NCI-H524 (cell line): ENCODE results near the gene PTCH1.

Source experiments
- DNase-seq, 2 experiments: peaks; one replicate each; lab custom pipeline; 2025; lab: John Stamatoyannopoulos, UW

PTCH1 gene

DNA sequence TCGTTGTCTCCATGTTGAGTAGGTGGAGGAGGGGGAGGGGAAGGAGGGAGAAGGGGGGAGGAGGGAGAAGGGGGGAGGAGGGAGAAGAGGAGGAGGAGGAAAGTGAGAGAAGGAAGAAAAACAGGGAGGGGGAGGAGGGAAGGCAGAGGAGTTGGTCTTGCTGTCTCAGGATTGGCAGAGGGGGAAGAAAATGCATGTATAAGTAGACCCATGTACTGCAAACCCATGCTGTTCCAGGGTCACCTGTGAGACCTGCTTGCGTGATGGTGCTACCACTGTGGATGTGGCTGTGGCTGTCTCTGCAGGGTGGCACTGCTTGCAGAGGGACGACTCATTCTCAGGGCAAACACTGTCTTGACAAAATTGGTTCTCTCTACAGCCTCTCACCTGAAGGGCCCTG is 76.3 kb downstream of the PTCH1 start:
- no peak for DNase-seq

DNA sequence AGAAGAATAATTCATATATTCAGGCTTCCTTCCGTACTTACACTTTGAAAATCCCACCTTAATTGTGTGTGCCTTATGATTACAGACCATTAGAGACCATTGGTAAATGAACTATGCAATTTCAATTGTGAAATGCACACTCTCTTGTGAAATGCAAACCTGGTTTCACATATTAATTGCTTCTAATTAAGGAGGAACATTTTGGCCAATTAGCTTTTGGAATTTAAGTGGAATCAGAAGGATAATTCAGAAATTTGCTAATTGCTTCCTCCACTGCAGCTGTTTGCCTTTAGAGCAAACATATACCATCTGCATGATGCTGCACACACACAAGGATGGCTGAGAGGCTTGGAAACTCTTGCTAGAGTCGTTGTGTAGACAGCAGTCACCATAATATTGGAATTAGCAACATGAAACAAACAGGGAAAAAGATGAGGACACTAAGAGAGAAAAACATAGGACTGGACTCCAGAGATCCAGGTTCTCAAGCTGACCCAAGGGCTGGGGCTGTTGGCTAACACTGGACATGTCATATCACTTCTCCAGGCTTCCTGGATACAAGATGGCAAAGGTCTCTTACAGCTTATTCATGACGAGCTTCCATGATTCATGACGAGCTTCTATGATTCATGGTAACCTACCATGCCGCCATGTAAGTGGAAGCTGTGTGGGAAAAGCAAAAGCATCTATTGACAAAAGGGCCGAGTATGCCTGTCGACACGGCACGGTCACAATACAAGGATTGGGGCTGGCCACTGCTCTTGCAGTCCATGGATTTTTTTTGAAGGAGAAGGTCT is 78.0 kb downstream of the PTCH1 start:
- DNase-seq: no peak

GRCh38 chr9:95437559-95437958 is 79.2 kb downstream of the PTCH1 start:
- no peak for DNase-seq

GRCh38 chr9:95436416-95436815 is 80.4 kb downstream of the PTCH1 start:
- DNase-seq: no peak

DNA sequence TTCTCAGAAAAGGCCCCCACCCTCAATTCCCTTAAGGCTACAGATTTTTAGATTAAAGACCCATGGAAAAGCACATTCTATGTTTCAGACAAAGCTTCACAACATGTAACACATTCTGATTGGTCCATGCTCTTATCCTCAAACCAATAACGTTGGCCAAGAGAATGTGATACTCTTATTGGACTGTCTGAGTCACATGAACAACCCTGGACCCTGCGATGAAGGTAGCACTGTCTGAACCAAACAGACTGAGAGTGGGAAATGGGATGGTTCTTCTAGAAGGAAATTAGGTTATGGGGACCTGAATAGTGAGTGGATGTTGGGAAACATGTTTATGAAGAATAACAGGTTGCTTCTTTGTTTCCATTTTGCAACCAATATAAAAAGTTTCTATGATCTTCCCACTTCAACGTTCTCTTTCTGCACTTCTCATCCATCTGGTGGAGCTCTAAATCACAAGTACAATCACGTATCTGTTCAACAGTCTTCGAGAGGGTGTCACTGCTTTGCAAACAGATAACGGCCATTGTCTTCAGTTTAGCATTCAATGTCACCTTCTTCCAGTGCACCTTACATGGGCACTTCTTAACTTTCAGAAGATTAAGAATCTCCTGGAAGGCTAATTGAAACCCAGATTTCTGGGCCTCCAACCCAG is 81.6 kb downstream of the PTCH1 start:
- no peak for DNase-seq

DNA sequence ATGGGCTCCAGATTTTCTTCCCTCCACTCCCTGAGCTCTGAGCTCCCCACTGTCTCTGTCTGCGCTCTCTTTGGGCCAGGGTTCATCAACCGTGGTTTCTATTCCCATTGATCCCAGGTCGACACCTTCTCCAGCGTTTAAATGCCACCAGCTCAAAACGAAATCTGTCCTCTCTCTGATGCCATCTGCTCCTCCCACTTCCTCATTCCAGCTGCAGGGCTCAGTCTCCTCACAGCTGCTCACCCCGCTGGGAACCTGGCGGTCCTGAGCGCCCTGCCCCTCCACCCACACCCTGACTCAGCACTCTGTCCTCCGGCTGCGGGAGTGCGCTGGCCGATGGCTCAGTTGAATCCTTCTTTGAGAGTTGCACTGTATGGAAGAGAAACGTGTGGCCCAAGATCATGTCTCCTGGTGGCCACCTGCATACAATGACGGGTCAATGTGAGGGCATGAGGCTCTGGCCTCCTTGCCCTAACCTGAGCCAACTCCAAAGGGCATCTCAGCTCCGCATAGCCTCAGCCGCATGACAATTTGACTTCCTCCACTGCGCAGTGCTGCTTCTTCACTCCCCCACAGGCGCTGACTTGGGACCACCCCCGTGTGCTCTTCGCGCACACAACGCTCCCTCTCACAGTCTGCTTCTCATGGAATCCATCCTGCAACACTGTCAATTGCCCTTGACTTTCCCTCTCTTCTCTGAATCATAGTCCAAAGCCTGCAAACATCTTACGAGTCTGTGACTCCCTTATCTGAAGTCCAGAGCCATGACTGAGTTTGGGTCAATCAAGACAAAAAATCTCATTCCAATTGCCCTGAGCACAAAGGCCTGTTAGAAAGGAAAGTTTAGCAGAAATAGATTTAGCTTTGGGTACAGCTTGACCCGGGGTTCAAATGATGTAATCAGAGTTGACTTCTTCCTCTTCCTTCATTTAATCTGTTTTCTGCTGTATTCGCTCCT is 82.4 kb downstream of the PTCH1 start:
- no peak for DNase-seq

- no peak for DNase-seq
Measured at GRCh38 chr9:95433096-95433819, 83.5 kb downstream of the PTCH1 start.

GRCh38 chr9:95431286-95431685 is 85.5 kb downstream of the PTCH1 start:
- no peak for DNase-seq

GRCh38 chr9:95429948-95430620 is 86.7 kb downstream of the PTCH1 start:
- DNase-seq: no peak

GRCh38 chr9:95429096-95429495 is 87.7 kb downstream of the PTCH1 start:
- DNase-seq: no peak

GRCh38 chr9:95425910-95426551 is 90.7 kb downstream of the PTCH1 start:
- DNase-seq: peak; percentile 38 to 44

- no peak for DNase-seq
Measured at GRCh38 chr9:95422650-95423049, 94.1 kb downstream of the PTCH1 start.

DNA sequence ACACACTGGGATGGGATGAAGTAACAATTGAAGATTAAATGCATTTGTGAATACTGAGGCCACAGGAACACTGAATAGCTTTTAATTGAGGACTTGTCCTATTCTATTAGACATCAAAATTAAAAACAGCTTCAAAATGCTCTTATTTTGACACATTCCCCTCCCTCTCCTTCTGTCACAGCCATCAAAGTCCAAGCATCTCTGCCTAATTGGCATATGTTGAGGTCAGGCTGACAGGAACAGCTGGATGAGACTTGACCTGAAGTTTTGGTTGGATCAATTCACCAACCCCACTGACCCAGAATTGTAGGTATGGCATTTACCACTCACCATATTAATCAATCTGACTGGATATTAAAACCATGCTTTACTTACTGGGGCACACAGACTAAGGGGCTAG is 96.3 kb downstream of the PTCH1 start:
- peak in 1 of 2 experiments; percentile 6 for DNase-seq

DNA sequence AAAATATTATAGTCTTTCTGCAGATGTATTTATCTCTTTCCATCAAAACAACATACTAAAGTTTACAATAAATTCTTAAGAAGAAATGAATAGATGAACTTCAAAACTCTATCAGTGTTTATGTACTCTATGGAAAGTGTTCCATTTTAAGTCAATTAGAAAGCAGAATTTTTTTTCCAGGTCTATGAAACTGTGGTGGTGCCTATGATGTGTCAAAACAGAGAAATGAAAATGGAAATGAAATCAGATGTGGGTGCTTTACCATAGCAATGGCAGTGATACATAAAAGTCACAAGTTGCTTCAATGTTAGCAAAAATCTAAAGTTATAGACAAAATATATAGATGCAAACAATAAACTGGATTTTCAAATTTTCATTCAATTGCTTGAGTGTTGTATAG is 97.3 kb downstream of the PTCH1 start:
- DNase-seq: no peak

DNA sequence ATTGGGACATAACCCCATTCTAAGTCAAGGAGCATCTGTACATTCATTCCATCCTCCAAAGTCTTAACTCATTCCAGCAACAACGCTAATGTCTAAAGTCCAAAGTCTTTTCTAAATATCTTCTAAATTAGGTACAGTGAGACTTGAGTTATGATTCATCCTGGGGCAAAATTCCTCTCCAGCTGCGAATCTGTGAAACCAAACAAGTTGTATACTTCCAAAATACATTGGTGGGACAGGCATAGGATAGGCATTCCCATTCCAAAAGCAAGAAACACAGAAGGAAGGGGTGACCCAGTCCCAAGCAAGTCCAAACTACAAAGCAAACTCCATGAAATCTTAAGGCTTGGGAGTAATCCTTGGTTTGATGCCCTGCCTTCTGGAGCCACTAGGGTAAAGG is 101.6 kb downstream of the PTCH1 start:
- no peak for DNase-seq

- DNase-seq: no peak
Measured at GRCh38 chr9:95413793-95414192, 103.0 kb downstream of the PTCH1 start.

DNA sequence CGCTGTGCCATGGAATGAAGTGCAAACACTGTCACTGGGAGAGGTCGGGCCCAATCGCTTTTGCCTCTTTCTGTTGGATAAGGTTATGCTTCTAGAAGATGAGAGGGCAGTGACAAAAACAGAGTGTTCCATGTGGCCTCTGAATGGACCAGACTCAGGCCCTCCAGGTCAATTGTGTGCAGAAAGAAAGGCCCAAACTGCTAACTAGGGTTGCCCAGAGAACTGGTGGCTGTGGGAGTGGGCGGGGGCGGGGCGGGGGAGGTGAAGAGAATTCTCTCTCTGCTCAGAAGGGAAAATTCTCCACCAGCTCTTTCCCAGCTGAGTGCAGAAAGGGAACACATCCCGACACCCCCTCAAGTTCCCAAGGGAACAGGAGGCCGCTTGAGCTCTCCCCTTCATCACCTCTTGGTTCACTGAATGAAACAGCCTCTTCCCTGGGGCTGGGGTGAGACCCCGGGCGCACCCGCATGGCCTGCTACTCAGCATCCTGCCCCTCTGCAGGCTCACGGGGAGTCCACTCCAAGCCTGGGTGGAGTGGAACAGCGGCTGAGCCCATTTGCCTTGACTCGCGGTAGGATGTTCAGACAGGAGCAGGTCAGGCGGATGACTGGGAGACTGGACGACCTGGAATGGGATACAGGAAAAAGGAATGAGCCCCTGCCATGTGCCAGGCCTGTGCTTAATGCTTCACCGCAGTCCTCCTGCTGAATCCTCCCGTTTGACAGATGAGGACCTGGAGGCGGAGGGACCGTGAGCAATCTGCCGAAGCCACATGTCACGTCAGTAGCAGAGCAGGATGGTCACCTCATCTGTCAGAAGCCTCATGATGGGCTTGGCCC is 105.5 kb downstream of the PTCH1 start:
- DNase-seq: no peak

- no peak for DNase-seq
Measured at GRCh38 chr9:95409650-95410426, 106.9 kb downstream of the PTCH1 start.

- DNase-seq: no peak
Measured at GRCh38 chr9:95407524-95407923, 109.2 kb downstream of the PTCH1 start.
